Fibroblast of skin of scalp (primary cell): ENCODE data around the gene ARMCX5. TPM values are rescaled to one million over a fixed set of nuclear protein-coding genes. Genes with fewer than 3 reads are reported as not detected.

Source experiments
- DNase-seq: peaks from one replicate; pipeline ENCODE4 v3.0.0-alpha.2; 2013
- polyA plus RNA-seq, 2 experiments: library from polyadenylated mRNA; unstranded; fragments of 120-200 nt; gene quantifications; one replicate each; pipeline ENCODE4 v1.2.1, GENCODE V29; 2013; ENCODE audit not compliant: insufficient read length in 2 of 2

ARMCX5 gene
- polyA plus RNA-seq (2013, experiment 1 of 2; ENCODE audit: insufficient read length), result 6.2 TPM
- 6.0 TPM for polyA plus RNA-seq (2013, experiment 2 of 2; ENCODE audit: insufficient read length)

DNA sequence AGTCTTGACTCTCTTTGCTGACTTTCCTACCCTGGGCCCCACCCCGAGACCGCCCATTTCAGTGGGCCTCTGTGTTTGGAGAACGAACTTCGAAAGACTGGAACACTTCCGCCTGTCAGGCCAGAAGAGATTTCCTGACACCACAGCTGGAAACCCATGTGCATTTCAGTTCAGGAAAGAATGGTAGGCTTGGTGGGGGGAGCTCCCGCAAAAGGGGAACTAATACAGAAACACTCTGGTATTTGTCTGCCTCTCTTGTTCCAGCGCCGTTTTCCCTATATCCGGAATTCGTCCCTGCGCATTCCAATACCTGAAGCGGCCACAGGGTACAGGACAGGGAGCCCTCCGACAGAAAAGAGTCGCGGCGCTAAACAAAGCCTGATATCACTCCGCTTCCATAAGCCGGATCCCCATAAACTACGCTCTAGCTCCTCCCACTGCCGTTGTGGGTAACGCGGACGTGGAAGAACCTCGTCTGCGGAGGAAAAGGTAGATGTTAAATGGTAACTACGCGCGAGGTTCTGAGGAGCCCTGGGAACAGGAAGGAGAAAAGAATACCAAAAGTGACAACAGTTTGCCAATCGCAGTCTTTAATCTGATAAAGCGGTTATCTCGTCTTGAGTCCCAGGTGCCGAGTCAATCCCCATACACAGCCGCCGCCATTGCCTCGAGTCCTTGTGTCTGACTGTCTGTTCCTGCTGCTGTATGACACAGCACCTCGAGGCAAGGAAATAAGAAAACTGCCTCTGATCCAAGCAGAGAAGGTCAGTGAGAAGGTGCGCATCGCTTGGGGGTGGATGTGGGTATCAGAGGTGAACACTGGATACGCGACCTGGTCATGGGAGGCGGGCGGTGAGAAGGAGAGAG lies at the start of gene ARMCX5:
Gene ARMCX5, plus strand, starts transcription at position 432 of the 867 bp plus-strand sequence. CDS start 2,627 bp downstream, outside the sequence.
- peak; percentile 88 for DNase-seq

DNA sequence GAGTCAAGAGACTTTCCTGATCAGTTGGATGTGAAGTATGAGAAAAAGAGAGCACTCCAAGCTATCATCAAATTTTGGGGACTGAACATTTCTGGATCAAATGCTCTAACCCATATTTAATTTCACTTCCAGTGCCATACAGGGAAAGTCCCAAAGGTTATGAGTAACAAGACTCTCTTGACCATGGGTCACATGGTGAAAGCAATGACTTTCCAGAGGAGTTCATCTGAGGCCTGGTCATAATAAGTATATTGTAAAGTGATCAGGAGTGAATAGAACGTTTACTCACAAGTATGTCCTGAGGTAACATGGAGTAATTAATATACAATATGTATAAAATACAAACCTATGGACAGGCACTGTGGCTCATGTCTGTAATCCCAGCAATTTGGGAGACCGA lies 40.7 kb upstream of the ARMCX5 start:
- DNase-seq, result no peak

DNA sequence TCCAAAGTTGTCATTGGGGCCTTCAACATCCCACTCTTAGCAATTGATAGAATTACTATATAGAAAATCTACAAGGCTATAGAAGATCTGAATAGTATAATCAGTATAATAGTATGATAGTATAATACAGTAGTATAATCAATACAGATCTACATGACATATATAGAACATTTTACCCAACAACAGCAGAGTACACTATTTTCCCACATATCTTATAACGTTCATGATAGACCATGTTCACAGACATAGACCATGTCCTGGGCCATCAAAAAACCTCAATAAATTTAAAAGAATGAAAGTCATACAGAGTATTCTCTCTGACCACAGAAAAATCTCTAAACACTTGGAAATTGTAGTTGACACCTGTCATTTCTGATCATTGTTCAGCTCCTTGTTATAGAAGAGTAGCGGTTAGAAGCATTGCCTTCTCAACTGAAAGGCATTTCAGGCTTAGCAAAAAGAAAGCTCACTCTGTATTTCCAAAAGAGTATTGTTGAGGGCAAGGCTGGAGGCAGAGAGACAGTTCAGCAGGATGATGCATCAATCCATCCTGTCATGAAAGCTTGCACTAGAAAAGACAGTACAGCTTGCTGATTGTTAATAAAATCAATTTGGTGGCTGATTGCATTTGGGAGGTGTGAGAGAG lies 38.8 kb upstream of the ARMCX5 start:
- no peak for DNase-seq

DNA sequence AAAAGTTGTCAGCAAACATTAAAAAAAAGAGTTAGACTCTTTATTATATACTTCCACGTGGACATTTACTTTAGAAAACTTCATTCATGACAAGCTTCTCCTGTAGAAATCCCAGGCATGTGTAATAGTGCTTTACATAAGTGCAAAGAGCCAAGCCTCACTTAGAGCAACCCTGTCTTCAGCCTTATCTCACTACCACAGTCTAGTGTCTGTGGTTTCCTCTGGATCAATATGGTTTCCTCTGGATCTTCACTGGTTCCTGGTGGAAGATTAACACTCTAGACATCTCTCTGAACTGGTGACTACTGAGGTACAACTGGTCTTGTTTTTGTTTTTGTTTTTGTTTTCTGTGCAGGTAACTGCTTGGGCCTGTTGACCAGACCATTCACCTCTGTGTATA lies 18.4 kb upstream of the ARMCX5 start:
- DNase-seq, result no peak

DNA sequence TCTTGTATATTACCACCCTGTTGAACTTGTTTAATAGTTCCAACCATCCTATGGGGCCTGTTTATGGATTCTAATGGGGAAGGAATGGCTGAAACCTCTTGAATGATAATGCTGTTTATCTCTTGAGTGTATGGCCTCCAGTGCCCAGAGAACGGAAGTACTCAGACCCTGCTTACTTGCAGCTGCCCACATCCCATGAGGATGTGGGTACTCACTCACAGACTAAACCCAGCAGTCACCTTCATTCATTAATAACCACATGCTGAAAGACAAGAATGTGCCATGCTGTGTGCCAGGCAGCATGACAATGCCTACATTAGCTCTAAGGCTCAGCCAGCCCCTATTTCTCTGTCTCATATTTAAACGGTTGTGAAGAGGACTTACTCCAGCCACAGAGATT lies 5.9 kb upstream of the ARMCX5 start:
- DNase-seq, result no peak

DNA sequence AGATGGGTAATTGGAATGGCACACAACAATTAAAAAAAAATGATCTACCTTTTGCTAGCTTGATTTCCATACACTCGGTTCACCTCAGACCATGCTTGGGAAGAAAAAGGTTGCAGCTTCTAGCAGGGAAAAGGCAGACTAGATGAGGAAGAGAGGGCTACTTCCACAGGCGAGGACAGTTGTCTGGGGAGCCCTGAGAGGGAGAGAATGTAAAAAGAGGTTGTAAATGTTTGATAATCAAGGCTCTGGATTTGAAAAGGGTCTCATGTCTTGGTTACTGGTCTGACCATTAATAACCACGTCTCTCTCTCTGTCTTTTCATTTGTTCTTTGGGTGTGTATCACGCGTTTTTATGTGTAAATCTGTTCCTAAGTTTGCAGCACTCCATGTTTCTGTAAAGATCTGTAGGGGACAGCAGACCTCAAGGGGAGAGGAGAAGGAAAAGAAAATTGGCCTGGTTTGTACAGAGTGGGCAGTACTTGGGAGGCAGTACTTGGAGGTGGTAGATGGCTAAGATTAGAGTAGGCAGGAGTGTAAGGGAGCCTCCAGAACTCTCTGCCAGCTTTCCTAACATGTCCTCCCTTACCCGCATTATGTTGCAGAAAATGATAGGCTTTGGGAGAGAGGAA lies 750 bp downstream of the ARMCX5 start:
- peak; percentile 22 for DNase-seq

DNA sequence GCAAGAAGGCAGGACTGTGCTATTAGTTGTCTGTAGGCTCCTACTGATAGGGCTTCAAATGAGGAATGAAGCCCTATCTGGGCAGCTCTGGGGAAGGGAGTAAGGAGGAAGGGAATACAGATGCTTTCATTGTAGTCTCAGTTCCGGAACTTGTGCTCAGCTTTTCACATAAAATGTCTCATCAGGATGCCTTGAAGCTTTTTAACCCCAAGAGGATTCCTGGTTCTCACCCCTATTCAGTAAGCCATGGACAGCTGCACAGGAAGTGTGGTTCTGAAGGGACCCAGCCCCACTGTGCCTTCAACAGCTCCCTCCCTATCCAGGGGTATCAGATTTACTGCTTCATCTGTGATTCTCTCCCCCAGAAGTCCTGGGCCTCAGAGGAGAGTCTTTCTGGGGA lies 5.0 kb downstream of the ARMCX5 start:
- DNase-seq, result no peak

DNA sequence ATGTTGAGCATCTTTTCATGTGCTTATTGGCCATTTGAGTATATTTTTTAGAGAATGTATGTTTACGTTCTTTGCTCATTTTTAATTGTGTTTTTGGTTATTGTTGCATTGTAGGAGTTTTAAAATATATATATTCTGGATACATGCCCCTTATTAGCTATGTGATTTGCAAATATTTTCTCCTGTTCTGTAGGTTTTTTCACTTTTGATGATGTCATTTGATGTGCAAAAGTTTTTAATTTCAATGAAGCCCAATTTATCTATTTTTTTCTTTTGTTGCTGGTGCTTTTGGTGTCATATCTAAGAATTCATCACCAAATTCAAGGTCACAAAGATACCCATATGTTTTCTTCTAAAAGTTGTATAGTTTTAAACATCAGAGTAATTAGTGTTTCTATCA lies 6.8 kb downstream of the ARMCX5 start:
- no peak for DNase-seq

DNA sequence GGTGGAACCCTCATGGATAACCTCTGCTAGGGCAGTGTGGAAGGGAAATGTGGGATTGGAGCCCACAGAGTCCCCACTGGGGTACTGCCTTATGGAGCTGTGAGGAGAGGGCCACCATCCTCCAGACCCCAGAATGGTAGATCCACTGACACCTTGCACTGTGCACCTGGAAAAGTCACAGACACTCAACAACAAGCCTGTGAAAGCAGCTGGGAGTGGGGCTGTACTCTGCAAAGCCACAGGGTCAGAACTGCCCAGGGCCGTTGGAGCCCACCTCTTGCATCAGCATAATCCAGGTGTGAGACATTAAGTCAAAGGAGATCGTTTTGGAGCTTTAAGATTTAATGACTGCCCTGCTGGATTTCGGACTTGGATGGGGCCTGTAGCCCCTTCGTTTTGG lies 11.6 kb downstream of the ARMCX5 start:
- DNase-seq, result no peak

DNA sequence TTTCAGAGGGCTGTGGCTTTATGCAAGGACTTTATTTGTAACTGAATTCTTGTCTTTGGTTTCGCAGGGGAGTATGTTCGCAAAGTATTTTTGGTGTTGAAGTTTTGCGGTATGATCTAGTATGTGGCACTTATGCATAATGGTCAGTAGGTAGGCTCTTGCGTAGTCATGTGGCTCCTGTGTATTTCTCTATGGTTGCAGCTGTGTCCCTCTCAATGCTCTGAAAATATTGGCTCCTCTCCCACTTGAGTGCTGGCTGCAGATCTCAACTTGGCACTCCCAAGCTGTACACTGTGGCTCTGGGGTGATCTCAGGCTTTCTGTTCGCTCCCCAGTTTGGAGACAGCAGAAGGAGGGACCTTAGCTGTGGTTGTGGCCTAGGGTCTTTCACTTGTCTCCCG lies 24.8 kb downstream of the ARMCX5 start:
- no peak for DNase-seq

DNA sequence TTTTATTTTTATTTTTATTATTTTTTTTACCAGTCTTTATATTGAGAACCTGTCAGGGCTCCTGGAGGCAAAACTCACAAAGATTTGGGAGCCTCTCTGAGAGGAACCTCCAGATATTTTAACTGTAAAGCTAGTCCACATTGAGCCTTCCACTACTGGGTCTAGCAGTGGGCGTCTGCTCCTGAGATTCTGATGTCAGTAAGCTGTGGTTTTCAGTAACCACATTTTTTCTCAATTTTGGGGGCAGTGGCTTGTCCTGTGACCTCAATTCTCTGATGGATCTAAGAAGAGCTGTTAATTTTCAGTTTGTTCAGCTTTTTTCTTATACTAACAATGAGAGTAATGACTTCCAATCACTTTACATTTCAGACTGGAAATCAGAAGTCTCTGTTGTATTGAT lies 28.3 kb downstream of the ARMCX5 start:
- DNase-seq, result no peak

DNA sequence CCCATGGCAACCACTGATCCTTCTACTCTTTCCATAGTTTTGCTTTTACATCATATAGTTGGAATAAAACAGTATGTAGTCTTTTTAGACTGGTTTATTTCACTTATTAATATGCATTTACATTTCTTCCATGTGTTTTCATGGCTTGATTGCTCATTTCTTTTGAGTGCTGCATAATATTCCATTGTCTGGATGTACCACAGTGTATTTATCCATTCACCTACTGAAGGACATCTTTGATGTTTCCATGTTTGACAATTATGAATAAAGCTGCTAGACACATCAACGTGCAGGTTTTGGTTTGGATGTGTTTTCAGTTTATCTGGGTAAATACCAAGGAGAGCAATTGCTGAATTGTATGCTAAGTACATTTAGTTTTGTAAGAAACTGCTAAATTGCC lies 38.2 kb downstream of the ARMCX5 start:
- DNase-seq, result no peak

DNA sequence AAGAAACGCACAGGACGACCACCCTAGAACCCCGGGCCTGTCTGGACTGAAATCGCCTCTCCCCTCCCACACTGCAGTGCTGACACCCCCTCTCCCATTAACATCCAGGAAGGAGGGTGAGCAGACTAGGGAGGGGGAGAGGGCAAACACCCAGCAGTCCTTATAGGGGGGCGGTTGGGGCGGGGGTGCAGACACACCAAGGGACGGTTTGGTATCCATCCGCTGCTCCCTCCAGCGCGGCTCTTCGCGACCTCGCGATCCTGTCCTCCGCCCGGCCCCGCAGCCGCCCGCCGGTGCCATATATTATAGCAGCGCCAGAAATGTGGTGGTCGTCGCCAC lies 51.6 kb downstream of the ARMCX5 start:
- DNase-seq, result no peak

DNA sequence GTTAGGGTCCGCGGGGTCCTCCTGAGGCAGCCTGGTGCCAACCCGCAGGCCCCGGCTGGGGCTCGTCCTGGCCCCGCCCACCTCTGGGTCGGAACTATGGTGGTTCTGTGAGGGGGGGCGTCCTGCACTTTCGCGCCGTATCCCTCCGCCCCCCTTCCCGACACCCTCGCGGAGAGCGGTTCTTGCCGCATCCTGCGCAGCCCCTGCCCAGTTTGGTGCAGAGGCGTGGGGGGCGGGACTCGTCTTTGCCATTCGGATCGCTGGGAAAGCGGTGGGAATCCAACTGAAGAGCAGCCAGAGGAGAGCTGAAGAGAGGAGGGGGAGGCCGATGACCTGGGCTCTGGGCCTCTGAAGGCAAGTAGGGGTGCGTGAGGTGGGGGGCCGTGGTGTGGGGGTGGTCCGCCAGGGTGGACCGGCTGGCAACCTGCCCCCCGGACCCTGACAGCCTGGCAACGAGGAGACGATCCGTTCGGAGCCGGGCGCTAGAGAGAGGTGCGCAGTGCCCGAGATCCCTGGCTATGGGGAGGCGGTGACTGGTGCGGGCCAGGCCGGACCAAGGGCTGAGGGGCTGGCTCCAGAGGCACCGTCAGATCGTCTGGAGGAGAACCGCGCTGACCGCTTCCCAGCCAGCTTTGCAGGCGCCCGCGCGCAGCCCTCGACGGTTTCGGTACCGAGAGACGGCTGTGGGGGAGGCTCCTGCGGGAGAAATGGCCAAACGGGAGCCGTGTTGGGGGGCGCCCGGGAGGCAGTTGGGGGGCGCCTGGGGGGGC lies 52.1 kb downstream of the ARMCX5 start, which contains the start of gene GPRASP1:
Gene GPRASP1, plus strand, starts transcription at position 242 of the 770 bp plus-strand sequence. CDS start 2,431 bp downstream, outside the sequence.
- peak; percentile 49 for DNase-seq

DNA sequence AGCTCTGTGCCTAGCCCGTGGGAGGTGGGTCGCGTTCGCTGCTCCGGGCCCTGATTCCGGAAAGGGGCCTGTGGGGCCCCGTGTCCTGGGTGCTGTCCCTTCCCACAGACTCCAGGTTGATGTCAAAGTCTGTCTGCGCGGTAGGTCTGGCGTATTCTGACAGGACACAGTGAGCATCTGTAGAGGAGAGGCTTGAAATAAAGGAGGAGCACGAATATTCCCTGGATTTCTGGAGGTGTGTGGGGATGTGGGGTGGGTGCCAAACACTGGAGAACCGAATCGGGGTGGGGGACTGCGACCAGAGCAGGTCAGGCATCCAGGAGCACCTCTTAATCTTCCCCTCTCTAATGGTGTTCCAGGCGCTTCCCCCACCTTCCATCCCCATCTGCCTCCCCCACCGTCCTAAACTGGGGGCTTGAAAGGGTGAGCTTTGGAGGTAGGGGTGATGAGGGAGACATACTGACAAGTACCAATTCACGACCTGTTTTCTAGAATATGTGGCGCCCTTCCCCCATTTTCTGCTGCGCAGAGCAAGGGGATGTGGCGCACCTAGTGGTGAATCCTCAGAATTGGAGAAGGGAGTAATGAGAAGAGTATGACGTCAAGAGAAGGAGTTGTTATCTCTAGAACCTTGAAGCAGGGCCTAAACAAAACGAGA lies 52.8 kb downstream of the ARMCX5 start:
- DNase-seq, result peak; percentile 53
